DOHH2 (cell line): ENCODE data around the gene TMEM115.
A peak's percentile ranks its signal among the peaks of the same experiment; 100 is the strongest.

Source experiments
- H3F3A ChIP-seq: fragments of 200-600 bp; sonication (generic), shearing (Covaris generic); 2 replicates; pipeline ENCODE4 v1.6.0; 2016; ENCODE audit warnings: antibody characterized with exemption, mild to moderate bottlenecking; ENCODE audit not compliant: control insufficient read depth, insufficient read depth
- H3K27ac ChIP-seq: fragments of 200-600 bp; sonication (generic); 2 replicates; pipeline ENCODE4 v1.5.1; 2014; ENCODE audit warnings: low read depth, mild to moderate bottlenecking, low read length, moderate library complexity
- H3K27me3 ChIP-seq: fragments of 200-600 bp; sonication (generic); 2 replicates; pipeline ENCODE4 v1.6.1; 2014; ENCODE audit warnings: mild to moderate bottlenecking, low read length, mixed read lengths; ENCODE audit not compliant: control insufficient read depth
- H3K36me3 ChIP-seq: fragments of 200-600 bp; sonication (generic); 2 replicates; pipeline ENCODE4 v1.6.1; 2014; ENCODE audit warnings: mild to moderate bottlenecking, low read length, moderate library complexity, mixed read lengths; ENCODE audit not compliant: control insufficient read depth
- H3K4me1 ChIP-seq: fragments of 200-600 bp; sonication (generic); 2 replicates; pipeline ENCODE4 v1.6.1; 2014; ENCODE audit warnings: mild to moderate bottlenecking, low read length, mixed read lengths; ENCODE audit not compliant: control insufficient read depth
- H3K4me2 ChIP-seq: fragments of 200-600 bp; sonication (generic); 2 replicates; pipeline ENCODE4 v1.6.0; 2014; ENCODE audit warnings: mild to moderate bottlenecking, low read length, moderate library complexity
- H3K4me3 ChIP-seq: fragments of 200-600 bp; sonication (generic); 2 replicates; pipeline ENCODE4 v1.5.1; 2014; ENCODE audit warnings: mild to moderate bottlenecking, low read length, mixed read lengths
- H3K79me2 ChIP-seq: fragments of 200-600 bp; sonication (generic); 2 replicates; pipeline ENCODE4 v1.6.1; 2014; ENCODE audit warnings: mild to moderate bottlenecking, low read length, mixed read lengths; ENCODE audit not compliant: control insufficient read depth
- H3K9me2 ChIP-seq: fragments of 200-600 bp; sonication (generic); replicated peaks from 2 replicates; pipeline ENCODE4 v1.6.1; 2014; ENCODE audit warnings: mild to moderate bottlenecking, low read length, mixed read lengths; ENCODE audit not compliant: control insufficient read depth
- H3K9me3 ChIP-seq: fragments of 200-600 bp; sonication (generic); 2 replicates; pipeline ENCODE4 v1.6.1; 2014; ENCODE audit warnings: antibody characterized with exemption, low read length, mixed read lengths; ENCODE audit not compliant: control insufficient read depth, insufficient read depth
- H4K20me1 ChIP-seq: fragments of 200-600 bp; sonication (generic); 2 replicates; pipeline ENCODE4 v1.6.0; 2014; ENCODE audit warnings: low read depth, mild to moderate bottlenecking, antibody characterized with exemption, low read length, moderate library complexity; ENCODE audit not compliant: control insufficient read depth, insufficient read depth
- EZH2phosphoT487 ChIP-seq: fragments of 200-600 bp; sonication (generic); IDR thresholded peaks from 2 replicates; pipeline ENCODE4 v1.6.1; 2017; ENCODE audit warnings: borderline replicate concordance, mild to moderate bottlenecking, antibody characterized with exemption, low read length, moderate library complexity, mixed read lengths
- TF ChIP-seq, protein P1 (sequence below): fragments of 200-600 bp; sonication (generic); IDR thresholded peaks from one replicate; pipeline ENCODE4 v1.5.1; 2014; ENCODE audit warnings: antibody characterized with exemption, mild to moderate bottlenecking, low read depth, low read length; ENCODE audit not compliant: poor library complexity, severe bottlenecking

Gene TMEM115

DNA sequence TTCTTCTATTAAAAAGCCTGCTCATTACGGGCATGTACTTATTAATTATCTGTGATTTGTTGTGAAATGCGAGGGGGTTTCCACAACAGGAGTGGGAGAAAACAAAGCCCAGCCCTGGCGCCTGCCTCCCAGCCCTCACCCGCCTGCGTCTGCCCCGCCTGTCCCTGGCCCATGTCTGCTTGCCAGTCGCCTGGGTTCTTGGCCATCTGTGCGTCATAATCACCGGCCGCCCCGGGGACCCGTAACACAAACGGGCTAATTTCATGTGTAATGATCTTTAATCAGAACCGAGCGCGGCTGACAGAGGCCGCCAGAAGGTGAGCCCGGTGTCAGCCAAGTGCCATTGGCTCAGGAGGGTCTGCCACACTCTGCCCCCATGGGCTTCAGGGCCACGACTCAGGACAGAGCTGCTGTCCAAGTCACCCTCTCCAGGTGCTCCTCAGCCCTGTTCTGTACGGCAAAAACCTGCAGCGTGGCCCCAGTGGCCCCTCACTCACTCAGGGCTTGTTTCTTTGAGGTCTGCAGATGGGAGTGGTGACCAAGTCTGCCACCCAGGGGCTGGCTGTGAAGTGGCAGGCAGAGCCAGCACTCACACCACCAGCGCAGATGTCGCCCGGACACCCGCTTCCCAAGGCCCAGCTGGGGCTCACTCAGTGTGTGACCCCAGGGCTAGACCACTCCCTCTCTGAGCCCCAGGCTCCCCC, 28.8 kb upstream of the TMEM115 start:
- Histone ChIP-seq H3F3A (no peaks in the 10 kb centered on the region), H3K79me2 (no peaks in the 10 kb centered on the region), H3K27me3 (peaks cover 9% of the 10 kb centered on the region), H4K20me1 (no peaks in the 10 kb centered on the region), H3K27ac (no peak overlapping the region), H3K4me1 (no peaks in the 10 kb centered on the region), H3K36me3 (no peaks in the 10 kb centered on the region), H3K9me3 (no peaks in the 10 kb centered on the region), H3K4me2 (no peak overlapping the region), H3K4me3 (no peak overlapping the region), H3K9me2 (no peaks in the 10 kb centered on the region)
- no peak for TF ChIP-seq EZH2phosphoT487
- TF ChIP-seq, protein P1, sequence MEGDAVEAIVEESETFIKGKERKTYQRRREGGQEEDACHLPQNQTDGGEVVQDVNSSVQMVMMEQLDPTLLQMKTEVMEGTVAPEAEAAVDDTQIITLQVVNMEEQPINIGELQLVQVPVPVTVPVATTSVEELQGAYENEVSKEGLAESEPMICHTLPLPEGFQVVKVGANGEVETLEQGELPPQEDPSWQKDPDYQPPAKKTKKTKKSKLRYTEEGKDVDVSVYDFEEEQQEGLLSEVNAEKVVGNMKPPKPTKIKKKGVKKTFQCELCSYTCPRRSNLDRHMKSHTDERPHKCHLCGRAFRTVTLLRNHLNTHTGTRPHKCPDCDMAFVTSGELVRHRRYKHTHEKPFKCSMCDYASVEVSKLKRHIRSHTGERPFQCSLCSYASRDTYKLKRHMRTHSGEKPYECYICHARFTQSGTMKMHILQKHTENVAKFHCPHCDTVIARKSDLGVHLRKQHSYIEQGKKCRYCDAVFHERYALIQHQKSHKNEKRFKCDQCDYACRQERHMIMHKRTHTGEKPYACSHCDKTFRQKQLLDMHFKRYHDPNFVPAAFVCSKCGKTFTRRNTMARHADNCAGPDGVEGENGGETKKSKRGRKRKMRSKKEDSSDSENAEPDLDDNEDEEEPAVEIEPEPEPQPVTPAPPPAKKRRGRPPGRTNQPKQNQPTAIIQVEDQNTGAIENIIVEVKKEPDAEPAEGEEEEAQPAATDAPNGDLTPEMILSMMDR, result peak; percentile 44

DNA sequence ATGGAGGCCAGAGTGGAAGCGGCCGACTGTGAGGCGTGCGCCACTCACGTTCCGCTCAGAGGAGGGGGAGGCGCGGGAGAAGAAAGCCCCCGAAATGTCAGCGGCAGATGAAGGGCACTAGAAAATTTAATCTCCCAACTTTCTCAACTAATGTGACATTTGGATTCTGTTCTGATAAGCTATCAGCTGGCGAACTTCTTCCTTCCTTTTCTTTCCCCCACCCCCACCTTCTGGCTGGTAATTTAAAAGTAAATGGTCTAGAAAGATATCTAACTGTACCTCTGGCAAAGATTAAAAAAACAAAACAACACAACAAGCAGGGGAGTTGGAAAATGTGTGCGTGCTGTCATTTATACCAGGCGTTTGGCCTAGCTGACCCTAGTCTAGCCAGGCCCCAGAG, 26.4 kb upstream of the TMEM115 start:
- Histone ChIP-seq H3K79me2 (no peaks in the 10 kb centered on the region), H3K4me3 (no peak overlapping the region), H3K9me3 (no peaks in the 10 kb centered on the region), H3K9me2 (no peaks in the 10 kb centered on the region), H3K4me1 (no peaks in the 10 kb centered on the region), H3F3A (no peaks in the 10 kb centered on the region), H3K4me2 (no peak overlapping the region), H3K27ac (no peak overlapping the region), H3K27me3 (no peaks in the 10 kb centered on the region), H4K20me1 (no peaks in the 10 kb centered on the region), H3K36me3 (no peaks in the 10 kb centered on the region)
- no peak for TF ChIP-seq EZH2phosphoT487
- TF ChIP-seq, protein P1, result no peak

DNA sequence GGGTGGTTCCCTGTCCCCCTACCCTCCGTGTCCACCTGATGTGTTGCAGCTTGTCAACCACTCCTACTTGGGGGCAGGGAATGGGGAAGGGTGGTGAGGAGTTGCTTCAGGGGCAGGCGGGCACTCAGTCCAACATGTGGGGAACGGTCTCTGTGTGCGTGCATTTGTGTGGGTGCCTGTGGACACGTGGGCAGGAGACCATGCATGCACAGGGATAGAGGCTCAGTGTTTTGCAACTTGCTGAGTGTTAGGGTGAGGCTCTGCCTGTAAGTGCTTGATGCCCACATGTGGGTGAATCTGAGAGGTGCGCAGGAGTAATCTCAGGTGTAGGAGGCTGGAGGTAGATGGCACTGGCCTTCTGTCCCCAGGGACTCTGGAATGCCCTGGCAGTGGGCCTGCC, 24.4 kb upstream of the TMEM115 start:
- no peaks in the 10 kb centered on the region for H3K36me3 ChIP-seq
- no peaks in the 10 kb centered on the region for H3K79me2 ChIP-seq
- H3K4me3 ChIP-seq, result no peak overlapping the region
- H3K9me3 ChIP-seq, result no peaks in the 10 kb centered on the region
- H3K27me3 ChIP-seq, result no peaks in the 10 kb centered on the region
- H3F3A ChIP-seq, result no peaks in the 10 kb centered on the region
- H3K4me2 ChIP-seq, result no peak overlapping the region
- H3K4me1 ChIP-seq, result no peaks in the 10 kb centered on the region
- no peaks in the 10 kb centered on the region for H4K20me1 ChIP-seq
- H3K27ac ChIP-seq, result no peak overlapping the region
- H3K9me2 ChIP-seq, result no peaks in the 10 kb centered on the region
- TF ChIP-seq EZH2phosphoT487, result no peak
- TF ChIP-seq, protein P1, result no peak
